IMR-90 (cell line): Measurements from ENCODE around the gene ITPKB. TPM values are rescaled to one million over a fixed set of nuclear protein-coding genes. Genes with fewer than 3 reads are reported as not detected.
A peak's percentile ranks its signal among the peaks of the same experiment; 100 is the strongest.

Experiments used
- ATAC-seq: fragments of 200-7000 bp; cut with Tn5 transposase; 2 replicates; pipeline ENCODE4 v1.9.1; 2020; ENCODE audit warnings: low read depth, mild to moderate bottlenecking, moderate library complexity
- BruUV-seq: library from RNA; stranded (reverse); fragments of 400-500 nt; replicated peaks from 2 replicates; lab custom pipeline; 2021; lab: Mats Ljungman, UMichigan
- CTCF ChIA-PET: fragments of 300-600 bp; formaldehyde crosslinking; extraction: SDS; loops from one replicate; lab custom pipeline; 2021; ENCODE audit warnings: antibody characterized with exemption; lab: Yijun Ruan, JAX
- POLR2A ChIA-PET: fragments of 300-600 bp; sonication (Branson Sonifier 250); formaldehyde crosslinking; loops from one replicate; lab custom pipeline; 2022; ENCODE audit warnings: antibody characterized with exemption; ENCODE audit not compliant: unreplicated experiment; lab: Charles Lee
- DNase-seq: peaks from one replicate; pipeline ENCODE4 v3.0.0; 2013
- H2AFZ ChIP-seq: replicated peaks from 2 replicates; pipeline ENCODE3; 2013; ENCODE audit warnings: low read length, mild to moderate bottlenecking; ENCODE audit not compliant: poor library complexity
- H2AK5ac ChIP-seq: 2 replicates; pipeline ENCODE4 v1.6.1; 2013; ENCODE audit warnings: low read depth, low read length, inconsistent platforms
- H2AK9ac ChIP-seq: replicated peaks from 2 replicates; pipeline ENCODE3; 2013; ENCODE audit warnings: mild to moderate bottlenecking, low read depth, low read length, moderate library complexity; ENCODE audit not compliant: poor library complexity
- H2BK120ac ChIP-seq: 2 replicates; pipeline ENCODE4 v1.6.1; 2013; ENCODE audit warnings: low read depth, low read length, inconsistent platforms
- H2BK15ac ChIP-seq: 3 replicates; pipeline ENCODE4 v1.6.1; 2013; ENCODE audit warnings: low read depth, low read length, inconsistent platforms
- H2BK20ac ChIP-seq: 2 replicates; pipeline ENCODE4 v1.6.1; 2013; ENCODE audit warnings: low read depth, mild to moderate bottlenecking, inconsistent platforms, low read length, moderate library complexity
- H2BK5ac ChIP-seq: 2 replicates; pipeline ENCODE4 v1.6.1; 2013; ENCODE audit warnings: mild to moderate bottlenecking, low read depth, low read length, inconsistent platforms; ENCODE audit not compliant: poor library complexity, severe bottlenecking
- H3K14ac ChIP-seq: replicated peaks from 2 replicates; pipeline ENCODE4 v1.6.1; 2013; ENCODE audit warnings: low read depth, low read length, inconsistent platforms
- H3K18ac ChIP-seq: 2 replicates; pipeline ENCODE4 v1.6.1; 2013; ENCODE audit warnings: low read depth, low read length, control low read depth
- H3K23ac ChIP-seq: 2 replicates; pipeline ENCODE4 v1.6.1; 2013; ENCODE audit warnings: low read depth, low read length, inconsistent platforms
- H3K27ac ChIP-seq: 2 replicates; pipeline ENCODE4 v1.5.1; 2013; ENCODE audit warnings: mild to moderate bottlenecking, control low read depth, low read length; ENCODE audit not compliant: insufficient read depth
- H3K27me3 ChIP-seq: 2 replicates; pipeline ENCODE4 v1.6.1; 2013; ENCODE audit warnings: low read length; ENCODE audit not compliant: control insufficient read depth, insufficient read depth
- H3K36me3 ChIP-seq: 2 replicates; pipeline ENCODE4 v1.6.1; 2013; ENCODE audit warnings: low read length, mixed read lengths; ENCODE audit not compliant: control insufficient read depth, insufficient read depth
- H3K4ac ChIP-seq: 2 replicates; pipeline ENCODE4 v1.6.1; 2013; ENCODE audit warnings: low read depth, low read length, inconsistent platforms
- H3K4me1 ChIP-seq: 2 replicates; pipeline ENCODE4 v1.6.1; 2013; ENCODE audit warnings: low read length, mixed read lengths; ENCODE audit not compliant: control insufficient read depth, insufficient read depth
- H3K4me2 ChIP-seq: 2 replicates; pipeline ENCODE4 v1.6.1; 2013; ENCODE audit warnings: low read depth, mild to moderate bottlenecking, control low read depth, low read length, moderate library complexity
- H3K4me3 ChIP-seq: 2 replicates; pipeline ENCODE4 v1.5.1; 2013; ENCODE audit warnings: low read depth, mild to moderate bottlenecking, control low read depth, low read length, moderate library complexity; ENCODE audit not compliant: insufficient read depth
- H3K56ac ChIP-seq: 2 replicates; pipeline ENCODE4 v1.6.1; 2013; ENCODE audit warnings: low read length, inconsistent platforms; ENCODE audit not compliant: insufficient read depth; ENCODE audit errors: extremely low read depth
- H3K79me1 ChIP-seq, 2 experiments: 2 replicates each; pipeline ENCODE4 v1.6.1; 2013; ENCODE audit warnings: low read length in 2 of 2, inconsistent platforms in 1 of 2, low read depth in 1 of 2
- H3K9ac ChIP-seq: 2 replicates; pipeline ENCODE4 v1.6.1; 2013; ENCODE audit warnings: low read depth, low read length, control low read depth
- H3K9me1 ChIP-seq: 2 replicates; pipeline ENCODE4 v1.6.1; 2013; ENCODE audit warnings: low read length, inconsistent platforms; ENCODE audit not compliant: insufficient read depth
- H3K9me3 ChIP-seq: 2 replicates; pipeline ENCODE4 v1.6.1; 2013; ENCODE audit warnings: low read length; ENCODE audit not compliant: control insufficient read depth, insufficient read depth
- H4K20me1 ChIP-seq: 2 replicates; pipeline ENCODE4 v1.6.1; 2013; ENCODE audit warnings: low read length, inconsistent platforms; ENCODE audit not compliant: insufficient read depth
- H4K5ac ChIP-seq: 2 replicates; pipeline ENCODE4 v1.6.1; 2013; ENCODE audit warnings: mild to moderate bottlenecking, low read depth, low read length, control low read depth
- H4K8ac ChIP-seq, 2 experiments: 2 replicates each; pipeline ENCODE4 v1.6.1; 2013; ENCODE audit warnings: low read depth in 2 of 2, low read length in 2 of 2, control low read depth in 1 of 2, inconsistent platforms in 1 of 2
- H4K91ac ChIP-seq: 2 replicates; pipeline ENCODE4 v1.6.1; 2013; ENCODE audit warnings: low read depth, low read length, inconsistent platforms; ENCODE audit not compliant: insufficient read depth
- CEBPB ChIP-seq: IDR thresholded peaks from 2 replicates; pipeline ENCODE4 v1.6.1; 2012; ENCODE audit warnings: low read depth, low read length, improper control_type of control experiment
- FOS ChIP-seq: fragments of 150-350 bp; IDR thresholded peaks from 2 replicates; pipeline ENCODE4 v1.6.1; 2016; ENCODE audit warnings: low read depth, low read length
- POLR2A ChIP-seq: IDR thresholded peaks from 2 replicates; pipeline ENCODE4 v1.6.1; 2012; ENCODE audit warnings: mild to moderate bottlenecking, low read depth, low read length
- RCOR1 ChIP-seq: IDR thresholded peaks from 2 replicates; pipeline ENCODE4 v1.6.1; 2012; ENCODE audit warnings: mild to moderate bottlenecking, low read length, improper control_type of control experiment; ENCODE audit not compliant: insufficient replicate concordance
- WGBS, 2 experiments: methylation state at CpG; one replicate each; pipeline versions ENCODE4 v1.1.5 to v1.1.7; 2013; ENCODE audit warnings: missing lambda C conversion rate in 2 of 2; ENCODE audit not compliant: insufficient read length in 1 of 2; ENCODE audit errors: extremely low coverage in 2 of 2; 5-methylcytosine and 5-hydroxymethylcytosine counted together
- dilution Hi-C: fragments of 300-500 bp; cut with HindIII; formaldehyde crosslinking; loops from one replicate; pipeline ENCODE4 v1.14.3; 2018; ENCODE audit warnings: low sequenced_read_pairs; ENCODE audit not compliant: unreplicated experiment
- in situ Hi-C: fragments of 300-500 bp; cut with MboI; formaldehyde crosslinking; loops from 3 replicates; pipeline ENCODE4 v1.14.3; 2019; ENCODE audit warnings: low sequenced_read_pairs, inconsistent platforms, mixed read lengths
- intact Hi-C: fragments of 100-400 bp; cut with micrococcal nuclease; formaldehyde crosslinking; loops from 2 replicates; pipeline ENCODE4 v1.10.0; 2022
- polyA plus RNA-seq, 3 experiments: library from polyadenylated mRNA; depleted of rRNA; stranded (reverse); fragments of >200 nt; gene quantifications; 2 replicates each; pipeline ENCODE4 v1.2.3, GENCODE V29; 2012; ENCODE audit warnings: low replicate concordance in 1 of 3
- total RNA-seq: library from RNA; depleted of rRNA; stranded (reverse); fragments of >200 nt; gene quantifications from 2 replicates; pipeline ENCODE4 v1.2.3, GENCODE V29; 2012
- TF ChIP-seq, protein P1 (sequence below): conservative IDR thresholded peaks from 2 replicates; pipeline ENCODE4 v1.5.1; 2012; ENCODE audit warnings: mild to moderate bottlenecking, low read depth, low read length, improper control_type of control experiment

The ITPKB gene
- total and polyA plus RNA-seq, 2 of the 4 experiments (the other 2 are of a cell fraction) = 0.72 to 1.4 TPM

DNA sequence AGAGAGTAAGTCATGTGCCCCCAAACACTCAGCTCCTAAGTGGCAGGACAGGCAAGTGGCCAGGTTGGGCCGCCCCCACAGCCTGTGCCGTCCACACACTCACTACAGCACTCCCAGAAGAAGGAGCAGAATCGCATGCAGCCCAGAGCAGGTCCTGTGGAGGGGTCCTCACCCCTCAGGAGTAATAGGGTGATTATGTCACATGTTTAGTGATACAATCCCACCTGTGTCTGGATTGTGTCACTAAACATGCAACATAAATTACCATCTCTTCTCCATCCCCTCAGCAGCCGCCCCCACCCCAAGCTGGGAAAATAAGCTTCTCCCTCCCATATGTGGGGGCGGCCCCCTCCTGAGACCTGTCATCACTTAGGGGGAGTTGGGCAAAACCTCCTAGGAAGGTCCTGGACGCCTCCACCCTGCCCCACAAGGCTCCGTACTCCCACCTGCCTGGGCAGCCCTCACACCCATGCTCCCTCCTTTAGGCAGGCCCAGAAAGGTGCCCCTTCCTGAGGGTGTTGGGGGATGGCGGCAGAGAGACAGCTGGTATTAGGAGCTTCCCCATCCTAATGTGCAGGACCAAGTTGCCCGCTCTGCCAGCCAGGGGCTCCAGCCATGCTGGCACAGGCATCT, 133.6 kb downstream of the ITPKB start:
- dilution Hi-C loops = no loop called here

More for the DNA sequence above, 133.6 kb downstream of the ITPKB start:
- Histone ChIP-seq H4K20me1 (no peaks in the 10 kb centered on the region), H3K23ac (no peak overlapping the region), H3K56ac (no peak overlapping the region), H2AK5ac (no peak overlapping the region), H4K8ac (no peak overlapping the region), H2AK9ac (no peak overlapping the region), H2BK120ac (no peak overlapping the region), H3K36me3 (no peaks in the 10 kb centered on the region), H3K27ac (no peak overlapping the region), H2BK15ac (no peak overlapping the region), H4K91ac (no peak overlapping the region), H3K27me3 (peaks cover 16% of the 10 kb centered on the region), H3K4ac (no peak overlapping the region), H3K18ac (no peak overlapping the region), H2AFZ (peak overlapping the region; percentile 8), H3K14ac (no peak overlapping the region), H3K79me1 (no peaks in the 10 kb centered on the region), H3K4me2 (no peak overlapping the region), H3K9ac (no peak overlapping the region), H2BK20ac (no peak overlapping the region), H3K9me1 (no peaks in the 10 kb centered on the region), H4K5ac (no peak overlapping the region), H3K4me1 (peaks cover 4% of the 10 kb centered on the region; the same call in 1 of the 2 replicates), H3K9me3 (no peaks in the 10 kb centered on the region), H3K4me3 (no peak overlapping the region), H2BK5ac (no peak overlapping the region)
- no peak for TF ChIP-seq FOS
- TF ChIP-seq, protein P1, sequence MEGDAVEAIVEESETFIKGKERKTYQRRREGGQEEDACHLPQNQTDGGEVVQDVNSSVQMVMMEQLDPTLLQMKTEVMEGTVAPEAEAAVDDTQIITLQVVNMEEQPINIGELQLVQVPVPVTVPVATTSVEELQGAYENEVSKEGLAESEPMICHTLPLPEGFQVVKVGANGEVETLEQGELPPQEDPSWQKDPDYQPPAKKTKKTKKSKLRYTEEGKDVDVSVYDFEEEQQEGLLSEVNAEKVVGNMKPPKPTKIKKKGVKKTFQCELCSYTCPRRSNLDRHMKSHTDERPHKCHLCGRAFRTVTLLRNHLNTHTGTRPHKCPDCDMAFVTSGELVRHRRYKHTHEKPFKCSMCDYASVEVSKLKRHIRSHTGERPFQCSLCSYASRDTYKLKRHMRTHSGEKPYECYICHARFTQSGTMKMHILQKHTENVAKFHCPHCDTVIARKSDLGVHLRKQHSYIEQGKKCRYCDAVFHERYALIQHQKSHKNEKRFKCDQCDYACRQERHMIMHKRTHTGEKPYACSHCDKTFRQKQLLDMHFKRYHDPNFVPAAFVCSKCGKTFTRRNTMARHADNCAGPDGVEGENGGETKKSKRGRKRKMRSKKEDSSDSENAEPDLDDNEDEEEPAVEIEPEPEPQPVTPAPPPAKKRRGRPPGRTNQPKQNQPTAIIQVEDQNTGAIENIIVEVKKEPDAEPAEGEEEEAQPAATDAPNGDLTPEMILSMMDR = no peak
- TF ChIP-seq POLR2A = no peak
- TF ChIP-seq CEBPB = no peak
- no peak for TF ChIP-seq RCOR1
- no TSS peak for BruUV-seq
- DNase-seq = no peak
- intact Hi-C loops = no loop called here
- in situ Hi-C loops = no loop called here
- CTCF ChIA-PET = no interaction called here
- no peak for ATAC-seq
- WGBS, 2 experiments = no CpG with 5 or more reads among the region's 9 CpGs
- POLR2A ChIA-PET = no interaction called here
